SK-N-SH (cell line): ENCODE data around the gene SNX10.

Experiments used
- CHD2 ChIP-seq: fragments of 150-350 bp; IDR thresholded peaks from 2 replicates; pipeline ENCODE4 v1.6.1; 2018; ENCODE audit warnings: low read length; ENCODE audit not compliant: partially characterized antibody
- CTCF ChIP-seq: fragments of 200-600 bp; sonication (generic); IDR thresholded peaks from 2 replicates; pipeline ENCODE4 v1.6.1; 2017; ENCODE audit warnings: antibody characterized with exemption, mild to moderate bottlenecking, moderate library complexity
- EP300 ChIP-seq, 2 experiments: IDR thresholded peaks; 2 replicates each; pipeline versions ENCODE4 v1.4.0 to v1.6.1; 2012; ENCODE audit warnings: borderline replicate concordance in 1 of 2, low read depth in 1 of 2, low read length in 1 of 2
- EZH2phosphoT487 ChIP-seq: fragments of 200-600 bp; sonication (generic); IDR thresholded peaks from 2 replicates; pipeline ENCODE4 v1.6.1; 2017; ENCODE audit warnings: low read depth, mixed run types, mild to moderate bottlenecking, antibody characterized with exemption, moderate library complexity, borderline replicate concordance
- FOXJ3 ChIP-seq: sonication (generic); formaldehyde crosslinking; IDR thresholded peaks from 2 replicates; pipeline ENCODE4 v1.5.1; 2020; ENCODE audit warnings: mild to moderate bottlenecking, missing genetic modification reagents
- GABPA ChIP-seq: IDR thresholded peaks from 2 replicates; pipeline ENCODE4 v1.4.0; 2012; ENCODE audit warnings: low read depth, mild to moderate bottlenecking
- JUND ChIP-seq: IDR thresholded peaks from 2 replicates; pipeline ENCODE4 v1.4.0; 2012
- MXI1 ChIP-seq: IDR thresholded peaks from 2 replicates; pipeline ENCODE4 v1.6.1; 2012; ENCODE audit warnings: mild to moderate bottlenecking, low read depth, low read length, improper control_type of control experiment
- RCOR1 ChIP-seq: fragments of 150-350 bp; IDR thresholded peaks from 2 replicates; pipeline ENCODE4 v1.6.1; 2017; ENCODE audit warnings: antibody characterized with exemption, low read length
- RFX5 ChIP-seq: IDR thresholded peaks from 2 replicates; pipeline ENCODE4 v1.6.1; 2012; ENCODE audit warnings: mild to moderate bottlenecking, improper control_type of control experiment, low read length
- SMC3 ChIP-seq: IDR thresholded peaks from 2 replicates; pipeline ENCODE4 v1.6.1; 2012; ENCODE audit warnings: low read depth, low read length, improper control_type of control experiment
- TAF1 ChIP-seq: IDR thresholded peaks from 2 replicates; pipeline ENCODE4 v1.6.1; 2012; ENCODE audit warnings: low read depth, mild to moderate bottlenecking, low read length, moderate library complexity, borderline replicate concordance
- TEAD4 ChIP-seq: IDR thresholded peaks from 2 replicates; pipeline ENCODE4 v1.4.0; 2012; ENCODE audit warnings: mild to moderate bottlenecking, borderline replicate concordance; ENCODE audit not compliant: insufficient read depth
- YY1 ChIP-seq: IDR thresholded peaks from 2 replicates; pipeline ENCODE4 v1.4.0; 2012; ENCODE audit warnings: low read depth, mild to moderate bottlenecking

GRCh38 chr7:26293569-26294308 lies 2.1 kb downstream of the SNX10 start:
- TF ChIP-seq SMC3 (no peak), RCOR1 (no peak), CTCF (no peak), TEAD4 (no peak), YY1 (no peak), MXI1 (no peak), TAF1 (no peak), EZH2phosphoT487 (no peak), GABPA (no peak), EP300 (IDR thresholded peaks at IDR 0.05; ENCODE audit: borderline replicate concordance in 1 of 2, low read depth in 1 of 2, low read length in 1 of 2) (no peak), CHD2 (no peak), RFX5 (no peak), JUND (no peak), FOXJ3 (CRISPR knock-in tag) (no peak)
